Gastrocnemius medialis (tissue), 4 donors: ENCODE data around the gene TAAR1. TPM values are rescaled to one million over a fixed set of nuclear protein-coding genes. Genes with fewer than 3 reads are reported as not detected.

Experiments used
- ATAC-seq, 2 donors: fragments of 150-250 bp; one replicate each; pipeline ENCODE4 v1.9.1; 2016
- DNase-seq, 2 donors: peaks; one replicate each; pipeline ENCODE4 v3.0.0-alpha.2; 2019
- H3K27ac ChIP-seq, 4 donors: fragments of 200-600 bp; sonication (generic); 1 replicate in 1 of 4; 2 replicates in 3 of 4; pipeline ENCODE4 v1.5.1; 2016 to 2018; ENCODE audit warnings: mild to moderate bottlenecking in 2 of 4, moderate library complexity in 1 of 4
- H3K27me3 ChIP-seq, 3 donors: fragments of 200-600 bp; sonication (generic) in 2 of 3; 1 replicate in 1 of 3; 2 replicates in 2 of 3; pipeline versions ENCODE4 v1.5.1 to v1.6.0; 2016 to 2019; ENCODE audit warnings: mild to moderate bottlenecking in 1 of 3, moderate library complexity in 1 of 3
- H3K36me3 ChIP-seq, 2 donors: fragments of 200-600 bp; sonication (generic) in 1 of 2; one replicate each; pipeline ENCODE4 v1.5.1; 2017 to 2018
- H3K4me1 ChIP-seq, 2 donors: fragments of 200-600 bp; sonication (generic) in 1 of 2; one replicate each; pipeline ENCODE4 v1.5.1; 2016 to 2017; ENCODE audit warnings: mild to moderate bottlenecking in 2 of 2
- H3K4me3 ChIP-seq, 4 donors: fragments of 200-600 bp; sonication (generic) in 3 of 4; 1 replicate in 1 of 4; 2 replicates in 3 of 4; pipeline ENCODE4 v1.5.1; 2016 to 2019; ENCODE audit warnings: mild to moderate bottlenecking in 2 of 4
- H3K9me3 ChIP-seq, 3 donors: fragments of 200-600 bp; sonication (generic) in 2 of 3; 1 replicate in 1 of 3; 2 replicates in 2 of 3; pipeline ENCODE4 v1.5.1; 2016 to 2019
- CTCF ChIP-seq, 5 experiments: fragments of 450-650 bp in 3 of 5; fragments of 200-600 bp in 2 of 5; sonication (generic) in 2 of 5; IDR thresholded peaks in 4 of 5; conservative IDR thresholded peaks in 1 of 5; 1 replicate in 4 of 5; 2 replicates in 1 of 5; pipeline ENCODE4 v1.5.1; 2016 to 2019; ENCODE audit warnings: antibody characterized with exemption in 5 of 5, mild to moderate bottlenecking in 3 of 5, moderate library complexity in 3 of 5
- POLR2A ChIP-seq, 2 donors: fragments of 450-650 bp; IDR thresholded peaks; one replicate each; pipeline ENCODE4 v1.6.1; 2017; ENCODE audit warnings: antibody characterized with exemption in 2 of 2, mild to moderate bottlenecking in 2 of 2, moderate library complexity in 2 of 2
- in situ Hi-C, 4 donors: fragments of 200-750 bp; cut with MboI; loops; one replicate each; pipeline versions ENCODE4 v1.15.0 to v1.8.0; 2017; ENCODE audit warnings: low sequenced_read_pairs in 4 of 4
- intact Hi-C: fragments of 100-400 bp; cut with DNase I; formaldehyde crosslinking; loops from one replicate; pipeline ENCODE4 v1.15.1; 2023; ENCODE audit warnings: low total_unique reads
- total RNA-seq, 4 donors: library from RNA; depleted of rRNA; stranded (reverse); fragments of >200 nt; gene quantifications; one replicate each; pipeline versions ENCODE4 v1.1.0 to v1.2.3, GENCODE V29; 2016

Gene TAAR1
- total RNA-seq, 4 donors from 2014 or later, result not detected

GRCh38 chr6:132675749-132676148 lies 16.8 kb upstream of the TAAR1 start:
- Histone ChIP-seq H3K4me1 (no peaks in the 10 kb centered on the region), H3K27ac (no peak overlapping the region), H3K27me3 (peaks cover 0 to 3% (median 0%) of the 10 kb centered on the region in 3 donors), H3K4me3 (no peak overlapping the region), H3K9me3 (no peaks in the 10 kb centered on the region), H3K36me3 (no peaks in the 10 kb centered on the region)
- in situ Hi-C loops, result no loop called here
- TF ChIP-seq POLR2A (IDR thresholded peaks at IDR 0.05) (no peak), CTCF (IDR thresholded peaks at IDR 0.05 in 4 of 5, conservative IDR thresholded peaks at IDR 0.05 in 1 of 5) (no peak)
- ATAC-seq (no peak), DNase-seq (no peak)
- intact Hi-C loops, result no loop called here

- Histone ChIP-seq H3K27me3 (peaks cover 0 to 3% (median 0%) of the 10 kb centered on the region in 3 donors), H3K27ac (no peak overlapping the region), H3K9me3 (no peaks in the 10 kb centered on the region), H3K4me1 (no peaks in the 10 kb centered on the region), H3K36me3 (no peaks in the 10 kb centered on the region), H3K4me3 (no peak overlapping the region)
- DNase-seq (no peak), ATAC-seq (no peak)
- in situ Hi-C loops, result no loop called here
- intact Hi-C loops, result no loop called here
- TF ChIP-seq POLR2A (IDR thresholded peaks at IDR 0.05) (no peak), CTCF (IDR thresholded peaks at IDR 0.05 in 4 of 5, conservative IDR thresholded peaks at IDR 0.05 in 1 of 5) (no peak)
These were observed 16.0 kb upstream of the TAAR1 start for GRCh38 chr6:132675002-132675401.

- Histone ChIP-seq H3K9me3 (no peaks in the 10 kb centered on the region), H3K27ac (no peak overlapping the region), H3K36me3 (no peaks in the 10 kb centered on the region), H3K4me1 (peaks cover 0 to 3% of the 10 kb centered on the region in 2 donors), H3K27me3 (peaks cover 0 to 3% (median 0%) of the 10 kb centered on the region in 3 donors), H3K4me3 (no peak overlapping the region)
- in situ Hi-C loops (no loop called here), intact Hi-C loops (no loop called here)
- ATAC-seq, result no peak
- no peak for DNase-seq
- TF ChIP-seq CTCF (IDR thresholded peaks at IDR 0.05 in 4 of 5, conservative IDR thresholded peaks at IDR 0.05 in 1 of 5) (no peak), POLR2A (IDR thresholded peaks at IDR 0.05) (no peak)
These were observed 14.6 kb upstream of the TAAR1 start for GRCh38 chr6:132673376-132674094.

- TF ChIP-seq POLR2A (IDR thresholded peaks at IDR 0.05), result no peak
- TF ChIP-seq CTCF (IDR thresholded peaks at IDR 0.05 in 4 of 5, conservative IDR thresholded peaks at IDR 0.05 in 1 of 5), result no peak
- in situ Hi-C loops, result no loop called here
- ATAC-seq, result no peak
These were observed 12.3 kb upstream of the TAAR1 start for GRCh38 chr6:132671295-132671694.

More at GRCh38 chr6:132671295-132671694, 12.3 kb upstream of the TAAR1 start:
- intact Hi-C loops, result no loop called here
- H3K27me3 ChIP-seq, result no peaks in the 10 kb centered on the region
- H3K9me3 ChIP-seq, result no peaks in the 10 kb centered on the region
- peaks cover 0 to 3% of the 10 kb centered on the region in 2 donors for H3K4me1 ChIP-seq
- DNase-seq, result no peak
- no peak overlapping the region for H3K27ac ChIP-seq
- no peak overlapping the region for H3K4me3 ChIP-seq
- H3K36me3 ChIP-seq, result no peaks in the 10 kb centered on the region
